ENCODE results near the gene IGFLR1.

IGFLR1 gene

GRCh38 chr19:35740423-35741202 is 1.6 kb downstream of the IGFLR1 start:
- peak; percentile 13 for TF ChIP-seq CTCF (IDR thresholded peaks at IDR 0.05; ENCODE audit: insufficient read depth, low read length, missing control alignments)
- peak; percentile 51 for DNase-seq (ENCODE audit: low read depth, low spot score)
- ChIA-PET CTCF (interaction anchor here (0.8 to 1.4 kb wide), 6 partner anchors 8 to 78 kb away, joined by 3 to 4 read pairs (median 3); partner anchors contain the start of gene LIN37), POLR2A (interaction anchor here (0.7 to 1.7 kb wide), 7 partner anchors 8 to 191 kb away, joined by 3 to 6 read pairs (median 5); partner anchors contain the start of genes HSPB6 and LIN37)
- peak overlapping the region; percentile 69 for H3K4me3 ChIP-seq (ENCODE audit: low read depth, low read length)

- H3K4me3 ChIP-seq (ENCODE audit: low read depth, low read length): peak overlapping the region; percentile 69
- POLR2A ChIA-PET: interaction anchor here (0.7 to 1.7 kb wide), 6 partner anchors 8 to 191 kb away, joined by 3 to 6 read pairs (median 5); partner anchors contain the start of genes HSPB6 and LIN37
- no peak for TF ChIP-seq CTCF (IDR thresholded peaks at IDR 0.05; ENCODE audit: insufficient read depth, low read length, missing control alignments)
- no peak for DNase-seq (ENCODE audit: low read depth, low spot score)
- CTCF ChIA-PET: interaction anchor here (0.9 to 1.4 kb wide), 5 partner anchors 8 to 79 kb away, joined by 3 to 4 read pairs (median 3); partner anchors contain the start of gene LIN37
Observed at GRCh38 chr19:35740108-35740422, 2.2 kb downstream of the IGFLR1 start.

GRCh38 chr19:35739275-35740107 is 2.8 kb downstream of the IGFLR1 start:
- POLR2A ChIA-PET: interaction anchor here (0.8 to 1.7 kb wide), 4 partner anchors 9 to 17 kb away, joined by 3 to 6 read pairs (median 6); partner anchors contain the start of genes HSPB6 and LIN37
- CTCF ChIA-PET: interaction anchor here (0.9 to 1.4 kb wide), 4 partner anchors 9 to 80 kb away, joined by 3 to 4 read pairs (median 3); partner anchors contain the start of gene LIN37
- no peak for TF ChIP-seq CTCF (IDR thresholded peaks at IDR 0.05; ENCODE audit: insufficient read depth, low read length, missing control alignments)
- DNase-seq (ENCODE audit: low read depth, low spot score): no peak
- H3K4me3 ChIP-seq (ENCODE audit: low read depth, low read length): peak overlapping the region; percentile 69

- H3K4me3 ChIP-seq (ENCODE audit: low read depth, low read length): no peak overlapping the region
- ChIA-PET CTCF (no interaction called here), POLR2A (no interaction called here)
- no peak for DNase-seq (ENCODE audit: low read depth, low spot score)
- TF ChIP-seq CTCF (IDR thresholded peaks at IDR 0.05; ENCODE audit: insufficient read depth, low read length, missing control alignments): no peak
Observed at GRCh38 chr19:35738887-35739229, 3.4 kb downstream of the IGFLR1 start.

- CTCF ChIA-PET: interaction anchor here (1.8 kb wide), 1 partner anchor 10 kb away, joined by 5 read pairs; no protein-coding TSS in a partner anchor
Observed at GRCh38 chr19:35738021-35738886, 4.0 kb downstream of the IGFLR1 start.

More at GRCh38 chr19:35738021-35738886, 4.0 kb downstream of the IGFLR1 start:
- no peak overlapping the region for H3K4me3 ChIP-seq (ENCODE audit: low read depth, low read length)
- DNase-seq (ENCODE audit: low read depth, low spot score): no peak
- TF ChIP-seq CTCF (IDR thresholded peaks at IDR 0.05; ENCODE audit: insufficient read depth, low read length, missing control alignments): no peak
- POLR2A ChIA-PET: no interaction called here
